GM15510 (cell line): Measurements from ENCODE around the gene TSPAN2.

ENCODE experiments used
- POLR2A ChIP-seq: IDR thresholded peaks from 3 replicates; pipeline ENCODE4 v1.6.1; 2011; ENCODE audit warnings: borderline replicate concordance; ENCODE audit not compliant: insufficient read length; ENCODE audit errors: extremely low read depth

Gene TSPAN2

DNA sequence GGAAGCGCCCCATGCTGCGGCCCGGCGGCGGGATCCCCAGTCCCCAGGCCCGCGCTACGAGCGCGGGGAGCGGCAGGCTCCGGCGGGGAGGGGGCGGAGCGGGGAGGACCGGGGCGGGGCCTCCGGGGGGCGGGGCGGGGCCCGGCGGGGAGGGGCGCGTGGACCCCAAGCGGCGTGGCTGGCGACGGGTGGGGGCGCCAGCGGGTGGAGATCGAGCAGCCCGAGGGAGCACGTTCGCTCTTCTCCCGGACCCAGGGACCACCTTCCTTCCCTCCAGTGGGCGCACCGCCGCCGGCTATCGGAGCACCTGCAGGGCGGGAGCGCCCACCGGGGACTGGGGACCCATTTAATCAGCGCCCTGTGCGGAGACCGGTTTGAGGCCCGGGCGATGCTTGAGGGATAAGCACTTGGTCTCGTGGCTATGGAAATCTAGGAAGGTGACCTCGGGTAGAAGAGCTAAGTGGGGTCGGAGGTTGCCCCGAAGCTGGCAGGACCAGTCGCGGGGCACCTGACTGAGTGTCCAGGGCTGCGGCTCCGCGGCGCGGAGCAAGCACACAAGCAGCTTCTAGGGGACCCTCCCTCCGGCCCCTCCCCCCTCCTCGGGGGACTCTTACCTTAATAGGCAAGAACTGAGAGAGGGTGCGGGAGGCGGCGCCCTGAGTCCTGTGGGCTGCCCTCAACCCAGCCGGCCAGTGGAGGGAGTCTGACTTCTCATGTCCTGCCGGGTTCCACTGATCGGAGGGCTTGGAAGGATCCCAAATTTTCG is at the start of gene TSPAN2:
TSPAN2 (minus strand) TSS at position 84 of the 766 bp plus-strand sequence; CDS start at position 13, 71 bp downstream.
- TF ChIP-seq POLR2A: no peak

DNA sequence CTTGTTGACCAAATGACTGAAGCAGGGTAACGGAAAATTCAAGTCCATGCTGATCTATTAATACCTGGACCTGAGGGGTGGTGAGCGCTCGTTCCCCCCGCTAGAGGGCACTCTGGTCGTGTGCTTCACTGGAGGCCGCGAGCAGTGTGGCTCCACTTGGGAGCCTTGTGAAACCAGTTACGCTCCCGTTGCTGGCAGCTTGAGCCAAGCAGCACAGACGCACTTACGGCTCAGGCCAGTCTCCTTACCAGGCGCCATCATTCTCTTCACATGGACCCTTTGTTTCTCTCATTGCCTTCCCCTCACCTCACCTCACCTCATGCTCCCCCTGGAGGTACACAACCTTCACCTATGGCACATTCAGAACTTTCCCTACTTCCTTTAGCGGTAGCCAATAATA is 49.7 kb upstream of the TSPAN2 start:
- TF ChIP-seq POLR2A: no peak

DNA sequence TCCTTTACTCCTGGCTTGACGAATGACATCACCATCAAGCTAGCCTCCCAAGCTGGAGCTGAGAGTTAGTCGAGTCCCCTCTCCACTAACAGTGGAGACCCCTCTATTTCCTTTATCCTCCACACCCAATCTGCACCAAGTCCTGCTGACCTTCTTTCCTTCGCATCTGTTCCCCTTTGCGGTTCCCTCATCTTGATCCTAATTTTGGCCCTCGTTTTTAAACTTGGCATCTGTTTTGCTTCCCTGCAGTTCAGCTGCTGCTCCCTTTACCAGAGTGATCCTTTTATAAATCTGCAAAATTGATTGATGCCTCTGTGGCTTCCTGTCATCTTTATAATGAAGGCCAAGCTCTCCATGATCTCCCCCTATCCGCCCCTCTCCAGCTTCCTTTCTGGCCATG is 49.0 kb upstream of the TSPAN2 start:
- no peak for TF ChIP-seq POLR2A

DNA sequence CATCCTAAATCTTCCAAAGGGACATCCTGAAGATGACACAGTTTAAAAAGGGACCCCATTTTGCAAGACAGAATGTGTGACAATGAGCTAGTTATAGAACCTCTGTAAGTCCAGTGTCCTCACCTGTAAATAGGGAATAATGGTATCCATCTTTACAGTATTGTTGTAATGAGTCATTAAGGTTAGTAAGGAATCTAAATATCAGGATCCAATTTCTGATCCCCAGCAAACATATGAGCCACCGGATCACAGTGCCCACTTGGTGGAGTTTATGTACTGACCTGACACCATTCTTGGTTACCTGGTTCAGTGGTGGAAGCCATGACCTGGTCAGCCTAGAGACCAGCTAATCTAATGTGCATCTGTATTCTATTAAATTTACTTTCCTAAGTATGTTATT is 47.9 kb upstream of the TSPAN2 start:
- no peak for TF ChIP-seq POLR2A

GRCh38 chr1:115136706-115137105 is 47.4 kb upstream of the TSPAN2 start:
- TF ChIP-seq POLR2A: no peak

GRCh38 chr1:115136106-115136505 is 46.8 kb upstream of the TSPAN2 start:
- TF ChIP-seq POLR2A: no peak

- TF ChIP-seq POLR2A: no peak
Measured at GRCh38 chr1:115135681-115136080, 46.4 kb upstream of the TSPAN2 start.

DNA sequence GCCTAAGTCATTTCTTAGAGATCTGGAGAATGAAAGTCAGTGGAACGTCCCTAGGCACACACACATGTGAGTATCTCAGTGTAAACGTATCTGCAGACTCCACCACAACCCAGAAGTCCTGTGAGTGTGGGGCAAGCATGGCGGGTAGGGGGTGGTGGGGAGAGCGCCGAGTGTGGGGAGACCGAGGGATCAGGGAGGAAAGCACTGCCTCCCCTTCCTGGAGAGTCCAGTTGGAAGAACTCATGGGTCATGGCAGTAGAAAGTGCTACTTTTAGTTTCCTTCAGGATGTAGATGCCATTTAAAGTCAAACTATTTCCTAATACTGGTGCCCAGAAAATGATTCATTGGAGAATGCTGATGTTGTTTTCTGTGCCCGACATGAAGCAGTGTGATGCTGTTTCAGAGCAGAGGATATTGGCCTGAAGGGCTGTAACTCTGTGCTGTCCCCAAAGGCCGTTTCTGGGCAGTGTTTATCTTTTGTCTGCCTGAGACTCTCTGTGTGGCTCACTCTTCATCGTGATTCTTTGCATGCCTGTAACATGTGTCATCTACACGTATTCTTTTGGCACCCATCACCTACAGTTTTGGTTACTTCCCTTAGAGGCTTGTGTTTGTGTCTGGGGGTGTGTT is 45.7 kb upstream of the TSPAN2 start:
- TF ChIP-seq POLR2A: no peak

DNA sequence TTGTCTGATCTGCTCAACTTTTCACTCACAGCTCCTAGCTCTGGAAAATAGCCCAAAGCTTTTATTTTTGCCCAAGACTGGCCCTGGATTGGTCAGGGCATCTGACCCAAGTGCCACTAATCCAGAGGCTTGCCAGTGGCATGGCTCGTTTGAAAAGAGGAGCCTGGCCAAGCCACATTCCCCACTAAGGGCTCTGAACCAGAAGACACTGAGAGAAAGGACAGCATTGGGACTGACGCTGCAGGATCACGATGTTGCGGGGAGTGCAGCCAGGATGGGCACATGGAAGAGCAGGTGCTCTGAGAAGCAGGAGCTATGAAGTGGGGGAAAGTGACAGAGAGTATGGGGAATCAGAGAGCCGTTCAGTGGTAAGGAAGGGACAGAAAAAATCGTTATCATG is 44.9 kb upstream of the TSPAN2 start:
- TF ChIP-seq POLR2A: no peak

- TF ChIP-seq POLR2A: no peak
Measured at GRCh38 chr1:115133440-115133839, 44.1 kb upstream of the TSPAN2 start.

DNA sequence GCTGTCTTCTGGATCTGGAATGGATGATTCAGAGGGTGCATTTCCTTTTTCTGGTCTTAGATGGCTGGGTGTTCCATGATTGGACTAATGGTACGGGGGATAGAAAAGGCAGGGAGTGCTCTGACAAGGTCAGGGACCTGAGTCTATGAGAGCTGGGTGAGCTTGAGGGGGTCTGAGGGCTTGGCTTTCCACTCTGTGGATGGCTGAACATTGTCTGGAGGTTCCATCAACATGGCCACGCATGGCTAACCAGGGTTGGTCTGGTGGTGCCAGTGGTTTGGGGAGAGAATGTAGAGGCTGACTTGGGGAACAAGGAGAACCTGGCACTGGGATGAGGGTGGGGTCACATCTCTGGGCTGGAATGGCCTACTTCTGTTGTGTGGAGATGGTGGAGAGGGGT is 41.5 kb upstream of the TSPAN2 start:
- TF ChIP-seq POLR2A: no peak

DNA sequence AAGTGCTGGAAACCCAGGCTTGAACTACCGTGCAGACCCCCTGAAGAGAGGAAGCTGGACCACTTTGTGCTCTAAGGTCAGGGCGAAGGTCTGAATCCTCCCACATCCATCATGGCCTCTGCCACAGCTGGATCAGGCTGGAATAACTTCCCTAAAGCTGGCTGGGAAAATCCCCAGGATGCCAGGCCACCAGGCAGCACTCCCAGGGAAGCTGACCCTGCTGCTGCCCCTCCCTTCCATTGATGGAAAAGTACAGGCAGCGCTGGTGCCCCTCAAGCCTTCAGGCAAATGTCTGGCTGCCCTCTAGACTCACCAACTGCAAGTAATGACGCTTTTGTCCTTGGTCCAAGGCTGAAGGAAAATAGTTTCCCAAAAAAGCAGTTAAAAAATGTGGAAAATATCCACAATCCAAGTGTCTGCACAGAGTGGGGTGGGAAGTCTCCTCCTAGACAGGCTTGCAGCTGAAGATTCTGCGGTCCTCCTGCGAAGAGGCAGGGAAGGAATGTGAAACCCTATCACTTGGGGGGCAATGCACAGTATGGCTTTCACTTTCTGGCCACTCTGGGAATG is 39.9 kb upstream of the TSPAN2 start:
- TF ChIP-seq POLR2A: no peak

DNA sequence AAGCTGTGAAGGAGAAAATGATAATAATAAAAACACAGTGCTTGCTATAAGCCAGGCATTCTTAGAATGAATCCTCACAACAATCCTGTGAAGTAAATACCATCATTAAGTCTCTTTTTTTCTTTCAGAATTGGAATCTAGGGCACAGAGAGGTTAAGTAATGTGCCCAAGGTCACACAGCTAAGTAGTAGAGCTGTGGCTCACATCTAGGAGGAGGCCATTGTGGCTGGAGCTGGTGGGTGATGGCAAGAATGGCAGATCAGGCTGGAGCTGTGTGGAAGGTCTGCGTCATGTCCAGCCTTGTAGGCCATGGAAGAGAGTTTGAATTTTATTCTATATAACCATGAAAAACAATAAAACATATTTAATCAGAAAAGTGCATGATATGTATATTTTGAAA is 38.2 kb upstream of the TSPAN2 start:
- TF ChIP-seq POLR2A: no peak

GRCh38 chr1:115126516-115126915 is 37.2 kb upstream of the TSPAN2 start:
- no peak for TF ChIP-seq POLR2A

GRCh38 chr1:115123116-115123515 is 33.8 kb upstream of the TSPAN2 start:
- no peak for TF ChIP-seq POLR2A

- TF ChIP-seq POLR2A: no peak
Measured at GRCh38 chr1:115121793-115122192, 32.5 kb upstream of the TSPAN2 start.
